Activated CD8-positive, alpha-beta T cell treated with anti-CD3 and anti-CD28 coated beads for 36 hours (primary cell): Measurements from ENCODE around the gene SPECC1L. TPM values are rescaled to one million over a fixed set of nuclear protein-coding genes. Genes with fewer than 3 reads are reported as not detected.

ENCODE experiments used
- ATAC-seq: fragments of 200-7000 bp; cut with Tn5 transposase; one replicate; pipeline ENCODE4 v1.10.0; 2021; ENCODE audit warnings: mild to moderate bottlenecking, moderate library complexity
- CTCF ChIA-PET: fragments of 350-600 bp; sonication (Branson Sonifier 250); formaldehyde crosslinking; loops from one replicate; lab custom pipeline; 2021; ENCODE audit warnings: antibody characterized with exemption; lab: Charles Lee
- POLR2A ChIA-PET: fragments of 350-600 bp; sonication (Branson Sonifier 250); formaldehyde crosslinking; loops from one replicate; lab custom pipeline; 2021; ENCODE audit warnings: antibody characterized with exemption; lab: Charles Lee
- DNase-seq: peaks from one replicate; pipeline ENCODE4 v3.0.0-alpha.2; 2020
- H3K27ac Mint-ChIP-seq: one replicate; pipeline ENCODE4 v1.8.0; 2021; ENCODE audit warnings: mild to moderate bottlenecking, mixed read lengths
- H3K27me3 Mint-ChIP-seq: one replicate; pipeline ENCODE4 v1.8.0; 2021; ENCODE audit warnings: mixed read lengths
- H3K36me3 Mint-ChIP-seq: one replicate; pipeline ENCODE4 v1.8.0; 2021; ENCODE audit warnings: low read depth, mixed read lengths
- H3K4me1 Mint-ChIP-seq: one replicate; pipeline ENCODE4 v1.8.0; 2021; ENCODE audit warnings: low read depth, mixed read lengths
- H3K4me3 Mint-ChIP-seq: one replicate; pipeline ENCODE4 v1.8.0; 2021; ENCODE audit warnings: mild to moderate bottlenecking, moderate library complexity, mixed read lengths
- H3K9me3 Mint-ChIP-seq: one replicate; pipeline ENCODE4 v1.8.0; 2021; ENCODE audit warnings: mixed read lengths
- CTCF ChIP-seq: fragments of 200-600 bp; IDR thresholded peaks from one replicate; pipeline ENCODE4 v1.8.0; 2022; ENCODE audit warnings: antibody characterized with exemption, mild to moderate bottlenecking
- intact Hi-C: fragments of 100-400 bp; cut with micrococcal nuclease; formaldehyde crosslinking; loops from one replicate; pipeline ENCODE4 v1.10.0; 2022
- total RNA-seq, 2 experiments: library from RNA; stranded (reverse); gene quantifications; one replicate each; pipeline ENCODE4 v1.2.3, GENCODE V29; 2021

Gene SPECC1L
- total RNA-seq, 2 experiments from 2014 or later = 38.9 to 39.0 TPM

DNA sequence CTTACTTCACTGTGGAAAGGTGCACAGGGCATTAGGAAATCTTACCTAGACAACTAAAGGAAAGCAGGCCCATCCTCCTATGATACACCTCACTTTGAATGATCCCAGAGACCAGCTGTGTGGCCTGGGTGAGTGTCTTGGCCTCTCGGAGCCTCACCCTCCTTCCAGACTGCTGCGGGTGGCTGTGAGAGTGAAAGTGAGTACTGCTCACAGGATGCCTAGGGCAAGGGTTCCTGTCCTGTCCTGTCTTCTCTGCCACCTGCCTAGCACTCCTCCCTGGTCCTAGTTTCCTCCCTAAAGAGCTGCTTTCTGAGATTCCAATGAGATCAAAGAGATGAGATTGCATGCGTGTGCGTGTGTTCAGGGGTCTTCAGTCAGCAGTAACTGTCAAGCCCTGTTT, 137.3 kb downstream of the SPECC1L start:
- TF ChIP-seq CTCF = no peak
- peaks cover 29% of the 10 kb centered on the region for H3K36me3 Mint-ChIP-seq
- H3K4me1 Mint-ChIP-seq = peaks cover 50% of the 10 kb centered on the region
- ATAC-seq (no peak), DNase-seq (no peak)
- peak overlapping the region; percentile 21 for H3K27ac Mint-ChIP-seq
- CTCF ChIA-PET = no interaction called here
- no peak overlapping the region for H3K4me3 Mint-ChIP-seq
- POLR2A ChIA-PET = no interaction called here
- no peaks in the 10 kb centered on the region for H3K27me3 Mint-ChIP-seq
- no peaks in the 10 kb centered on the region for H3K9me3 Mint-ChIP-seq
- intact Hi-C loops = no loop called here

- Mint-ChIP-seq H3K4me1 (peaks cover 48% of the 10 kb centered on the region), H3K9me3 (no peaks in the 10 kb centered on the region), H3K27ac (no peak overlapping the region), H3K4me3 (no peak overlapping the region), H3K27me3 (no peaks in the 10 kb centered on the region), H3K36me3 (peaks cover 30% of the 10 kb centered on the region)
- no peak for TF ChIP-seq CTCF
- ChIA-PET CTCF (interaction anchor here (1.0 to 1.7 kb wide), 6 partner anchors 12 to 121 kb away, joined by 3 to 6 read pairs (median 4); no protein-coding TSS in a partner anchor), POLR2A (interaction anchor here (0.9 kb wide), 1 partner anchor 9 kb away, joined by 4 read pairs; no protein-coding TSS in a partner anchor)
- no peak for ATAC-seq
- intact Hi-C loops = no loop called here
- no peak for DNase-seq
These were observed 138.0 kb downstream of the SPECC1L start for GRCh38 chr22:24408630-24409029.

DNA sequence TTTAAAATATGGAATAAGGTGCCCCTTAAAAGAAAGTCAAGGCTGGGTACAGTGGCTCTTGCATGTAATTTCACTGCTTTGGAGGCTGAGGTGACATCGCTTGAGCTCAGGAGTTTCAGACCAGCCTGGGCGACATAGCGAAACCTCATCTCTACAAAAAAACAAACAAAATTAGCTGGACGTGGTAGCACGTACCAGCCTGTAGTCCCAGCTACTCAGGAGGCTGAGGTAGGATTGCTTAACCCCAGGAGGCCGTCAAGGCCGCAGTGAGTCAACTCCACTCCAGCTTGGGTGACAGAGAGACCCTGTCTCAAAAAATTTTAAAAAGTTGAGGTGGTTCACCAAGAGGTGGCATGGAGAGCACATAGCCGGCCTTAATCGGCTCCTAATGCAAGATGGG, 139.1 kb downstream of the SPECC1L start:
- Mint-ChIP-seq H3K4me3 (no peak overlapping the region), H3K36me3 (peaks cover 22% of the 10 kb centered on the region), H3K9me3 (no peaks in the 10 kb centered on the region), H3K27me3 (no peaks in the 10 kb centered on the region), H3K27ac (peak overlapping the region; percentile 77), H3K4me1 (peaks cover 48% of the 10 kb centered on the region)
- ChIA-PET POLR2A (interaction anchor here (0.9 kb wide), 1 partner anchor 138 kb away, joined by 3 read pairs; no protein-coding TSS in a partner anchor), CTCF (interaction anchor here (1.0 to 1.7 kb wide), 9 partner anchors 11 to 120 kb away, joined by 3 to 6 read pairs (median 3); partner anchors contain the start of gene ADORA2A)
- no peak for TF ChIP-seq CTCF
- ATAC-seq (no peak), DNase-seq (no peak)
- intact Hi-C loops = no loop called here

DNA sequence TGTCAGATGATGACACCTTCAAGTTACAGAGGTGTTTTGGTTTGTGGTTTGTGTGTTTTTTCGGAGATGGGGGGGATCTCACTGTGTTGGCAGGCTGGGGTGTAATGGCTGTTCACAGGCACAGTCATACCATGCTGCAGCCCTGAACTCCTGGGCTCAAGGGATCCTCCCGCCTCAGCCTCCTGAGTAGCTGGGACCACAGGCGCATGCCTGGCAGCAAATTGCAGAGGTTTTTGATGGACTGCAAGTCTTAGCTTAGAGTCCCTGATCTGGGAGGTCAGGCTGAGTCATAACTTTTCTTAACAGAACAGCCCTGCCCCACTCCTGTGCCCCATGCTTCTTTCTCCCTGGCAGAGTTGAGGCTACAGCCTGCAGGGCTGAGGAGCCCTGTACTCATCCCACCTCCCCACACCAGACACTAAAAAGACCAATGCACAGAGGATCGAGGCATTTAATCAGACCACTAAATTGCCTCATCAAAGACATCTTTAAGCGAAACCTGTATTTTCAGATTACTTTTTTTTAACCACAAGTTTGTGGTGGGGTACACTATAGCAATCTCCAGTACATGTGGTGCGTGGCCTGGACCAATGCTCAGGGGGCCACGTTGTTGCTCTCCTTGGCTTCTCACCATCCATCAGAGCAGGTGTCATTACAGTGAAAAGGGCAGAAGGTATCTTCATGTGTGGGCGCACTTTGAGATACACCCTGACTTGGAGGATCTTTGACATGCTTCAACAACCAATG, 139.7 kb downstream of the SPECC1L start:
- H3K27ac Mint-ChIP-seq = peak overlapping the region; percentile 77
- POLR2A ChIA-PET = interaction anchor here (0.9 kb wide), 1 partner anchor 139 kb away, joined by 3 read pairs; no protein-coding TSS in a partner anchor
- CTCF ChIA-PET = interaction anchor here (1.1 to 1.7 kb wide), 7 partner anchors 10 to 117 kb away, joined by 3 to 6 read pairs (median 3); partner anchors contain the start of gene ADORA2A

More for the DNA sequence above, 139.7 kb downstream of the SPECC1L start:
- Mint-ChIP-seq H3K36me3 (peaks cover 18% of the 10 kb centered on the region), H3K4me3 (no peak overlapping the region), H3K27me3 (no peaks in the 10 kb centered on the region), H3K9me3 (no peaks in the 10 kb centered on the region), H3K4me1 (peaks cover 48% of the 10 kb centered on the region)
- intact Hi-C loops = no loop called here
- DNase-seq (peak; percentile 71), ATAC-seq (peak; percentile 83)
- TF ChIP-seq CTCF = no peak
